DMS153 (cell line): ENCODE results near the gene PPP1CC.
A peak's percentile ranks its signal among the peaks of the same experiment; 100 is the strongest.
"Not testable (repeated sequence)": the region's sequence is repeated elsewhere in the genome, so short reads cannot be mapped to it uniquely, and the experiment has no call there.

Source experiments
- DNase-seq: peaks from one replicate; lab custom pipeline; 2025; lab: John Stamatoyannopoulos, UW

Gene PPP1CC

GRCh38 chr12:110742718-110743570 lies at the start of gene PPP1CC:
PPP1CC (minus strand) TSS chr12:110742891; CDS start chr12:110742707, 184 bp downstream.
- peak; percentile 90 for DNase-seq

- DNase-seq: no peak
Observed at GRCh38 chr12:110791589-110791988, 48.9 kb upstream of the PPP1CC start.

- no peak for DNase-seq
Observed at GRCh38 chr12:110790301-110790700, 47.6 kb upstream of the PPP1CC start.

GRCh38 chr12:110786012-110786411 lies 43.3 kb upstream of the PPP1CC start:
- no peak for DNase-seq

GRCh38 chr12:110785240-110785639 lies 42.5 kb upstream of the PPP1CC start:
- no peak for DNase-seq

GRCh38 chr12:110782922-110783321 lies 40.2 kb upstream of the PPP1CC start:
- DNase-seq: no peak

GRCh38 chr12:110782094-110782493 lies 39.4 kb upstream of the PPP1CC start:
- no peak for DNase-seq

GRCh38 chr12:110780448-110780847 lies 37.8 kb upstream of the PPP1CC start:
- DNase-seq: no peak

- no peak for DNase-seq
Observed at GRCh38 chr12:110778833-110779577, 36.3 kb upstream of the PPP1CC start.

- DNase-seq: no peak
Observed at GRCh38 chr12:110776410-110776809, 33.7 kb upstream of the PPP1CC start.

GRCh38 chr12:110775997-110776396 lies 33.3 kb upstream of the PPP1CC start:
- DNase-seq: no peak

- no peak for DNase-seq
Observed at GRCh38 chr12:110774824-110775223, 32.1 kb upstream of the PPP1CC start.

- DNase-seq: no peak
Observed at GRCh38 chr12:110768960-110769359, 26.3 kb upstream of the PPP1CC start.

GRCh38 chr12:110767863-110768262 lies 25.2 kb upstream of the PPP1CC start:
- no peak for DNase-seq

- no peak for DNase-seq
Observed at GRCh38 chr12:110766311-110767154, 23.8 kb upstream of the PPP1CC start.

GRCh38 chr12:110765572-110765971 lies 22.9 kb upstream of the PPP1CC start:
- not testable (repeated sequence) for DNase-seq

GRCh38 chr12:110765111-110765510 lies 22.4 kb upstream of the PPP1CC start:
- DNase-seq: peak; percentile 74

GRCh38 chr12:110763583-110763982 lies 20.9 kb upstream of the PPP1CC start:
- DNase-seq: no peak

- no peak for DNase-seq
Observed at GRCh38 chr12:110762891-110763290, 20.2 kb upstream of the PPP1CC start.

- DNase-seq: no peak
Observed at GRCh38 chr12:110760204-110760609, 17.5 kb upstream of the PPP1CC start.

GRCh38 chr12:110758922-110759321 lies 16.2 kb upstream of the PPP1CC start:
- DNase-seq: no peak

- no peak for DNase-seq
Observed at GRCh38 chr12:110756611-110757010, 13.9 kb upstream of the PPP1CC start.
